Panc1 (cell line): Measurements from ENCODE around the gene PINLYP. TPM values are rescaled to one million over a fixed set of nuclear protein-coding genes. Genes with fewer than 3 reads are reported as not detected.

Experiments
- ATAC-seq: fragments of 200-7000 bp; cut with Tn5 transposase; 2 replicates; pipeline ENCODE4 v1.9.1; 2020; ENCODE audit warnings: mild to moderate bottlenecking, moderate library complexity
- BruUV-seq: library from RNA; stranded (reverse); fragments of 400-500 nt; replicated peaks from 2 replicates; lab custom pipeline; 2021; lab: Mats Ljungman, UMichigan
- CTCF ChIA-PET: fragments of 300-600 bp; sonication (Branson Sonifier 250); formaldehyde crosslinking; loops from one replicate; lab custom pipeline; 2022; ENCODE audit warnings: antibody characterized with exemption; lab: Charles Lee
- POLR2A ChIA-PET: fragments of 300-600 bp; sonication (Branson Sonifier 250); formaldehyde crosslinking; loops from one replicate; lab custom pipeline; 2022; ENCODE audit warnings: antibody characterized with exemption; lab: Charles Lee
- DNase-seq: peaks from one replicate; pipeline ENCODE4 v3.0.0-alpha.2; 2010; ENCODE audit warnings: low read depth, low spot score
- H3K27ac ChIP-seq: 2 replicates; pipeline ENCODE4 v1.5.1; 2011; ENCODE audit warnings: mild to moderate bottlenecking, low read length, inconsistent platforms
- H3K27me3 ChIP-seq: fragments of 200-500 bp; sonication (Bioruptor generic); 2 replicates; pipeline ENCODE4 v1.6.0; 2014; ENCODE audit warnings: low read length, inconsistent platforms; ENCODE audit not compliant: control insufficient read depth, insufficient read depth
- H3K36me3 ChIP-seq: fragments of 200-500 bp; sonication (Bioruptor generic); 2 replicates; pipeline ENCODE4 v1.5.1; 2014; ENCODE audit warnings: inconsistent platforms, mild to moderate bottlenecking, low read length, moderate library complexity; ENCODE audit not compliant: control insufficient read depth, insufficient read depth
- H3K4me1 ChIP-seq: 2 replicates; pipeline ENCODE4 v1.5.1; 2011; ENCODE audit warnings: inconsistent platforms, mild to moderate bottlenecking, low read length, moderate library complexity; ENCODE audit not compliant: control insufficient read depth, insufficient read depth
- H3K4me3 ChIP-seq, 2 experiments: 2 replicates each; pipeline ENCODE4 v1.5.1; 2011 to 2012; ENCODE audit warnings: low read depth in 2 of 2, low read length in 2 of 2, mild to moderate bottlenecking in 2 of 2, inconsistent platforms in 1 of 2, moderate library complexity in 1 of 2
- H3K9me3 ChIP-seq: fragments of 200-500 bp; sonication (Bioruptor generic); 2 replicates; pipeline ENCODE4 v1.5.1; 2014; ENCODE audit warnings: low read depth, mild to moderate bottlenecking, inconsistent platforms, low read length, moderate library complexity; ENCODE audit not compliant: control insufficient read depth, insufficient read depth
- POLR2AphosphoS5 ChIP-seq: IDR thresholded peaks from 2 replicates; pipeline ENCODE4 v1.6.1; 2012; ENCODE audit warnings: mild to moderate bottlenecking, low read depth, low read length, moderate library complexity
- REST ChIP-seq, 2 experiments: IDR thresholded peaks; 2 replicates each; pipeline ENCODE4 v1.6.1; 2011 to 2012; ENCODE audit warnings: low read depth in 2 of 2, control low read depth in 1 of 2, low read length in 1 of 2, mild to moderate bottlenecking in 1 of 2, moderate library complexity in 1 of 2; ENCODE audit not compliant: insufficient read depth in 1 of 2
- SIN3A ChIP-seq: IDR thresholded peaks from 2 replicates; pipeline ENCODE4 v1.6.1; 2012; ENCODE audit warnings: low read depth, mild to moderate bottlenecking, low read length, moderate library complexity, borderline replicate concordance; ENCODE audit not compliant: insufficient read depth
- TCF7L2 ChIP-seq: IDR thresholded peaks from 2 replicates; pipeline ENCODE4 v1.6.1; 2011; ENCODE audit warnings: mild to moderate bottlenecking, low read depth, low read length, inconsistent platforms
- in situ Hi-C: cut with HindIII; loops from 2 replicates; pipeline ENCODE4 v1.10.0; 2016; ENCODE audit warnings: low sequenced_read_pairs, low pct_unique_long_range_greater_than_20kb
- intact Hi-C: fragments of 100-400 bp; cut with micrococcal nuclease; formaldehyde crosslinking; loops from one replicate; pipeline ENCODE4 v1.10.0; 2022; ENCODE audit not compliant: unreplicated experiment
- total RNA-seq: library from RNA; stranded (reverse); gene quantifications from one replicate; pipeline ENCODE4 v1.2.1, GENCODE V29; 2021; ENCODE audit not compliant: unreplicated experiment
- TF ChIP-seq, protein P1 (sequence below): fragments of 450-650 bp; IDR thresholded peaks from 2 replicates; pipeline ENCODE4 v1.5.1; 2017; ENCODE audit warnings: mild to moderate bottlenecking

The PINLYP gene
- total RNA-seq, 1 experiment from 2014 or later = 0.21 TPM

DNA sequence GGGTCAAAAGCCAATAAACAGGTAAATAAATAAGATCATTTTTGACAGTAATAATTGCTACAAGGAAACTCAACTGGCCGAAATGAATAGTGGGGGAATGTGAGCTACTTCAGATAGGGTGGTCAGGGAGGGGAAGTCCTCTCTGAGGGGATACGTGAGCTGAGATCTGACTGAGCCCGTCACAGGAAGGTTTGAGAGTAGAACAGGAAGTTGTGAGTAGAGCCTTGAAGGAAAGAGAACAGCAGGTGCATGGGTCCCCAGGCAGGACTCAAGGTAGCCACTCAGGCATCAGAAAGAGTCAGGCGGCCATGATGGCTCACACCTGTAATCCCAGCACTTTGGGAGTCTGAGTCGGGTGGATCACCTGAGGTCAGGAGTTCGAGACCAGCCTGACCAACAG lies 14.1 kb downstream of the PINLYP start:
- H3K27ac ChIP-seq = no peak overlapping the region
- H3K4me3 ChIP-seq = no peak overlapping the region
- DNase-seq = no peak
- no peaks in the 10 kb centered on the region for H3K36me3 ChIP-seq
- POLR2A ChIA-PET = no interaction called here
- intact Hi-C loops (no loop called here), in situ Hi-C loops (no loop called here)
- CTCF ChIA-PET = interaction anchor here (0.6 kb wide), 1 partner anchor 54 kb away, joined by 3 read pairs; no protein-coding TSS in a partner anchor
- no TSS peak for BruUV-seq
- no peaks in the 10 kb centered on the region for H3K9me3 ChIP-seq
- no peak for ATAC-seq
- no peaks in the 10 kb centered on the region for H3K4me1 ChIP-seq
- TF ChIP-seq REST (IDR thresholded peaks at IDR 0.05; ENCODE audit: insufficient read depth in 1 of 2, low read depth in 2 of 2, low read length in 1 of 2) = no peak
- no peak for TF ChIP-seq POLR2AphosphoS5
- TF ChIP-seq TCF7L2 = no peak
- TF ChIP-seq, protein P1, sequence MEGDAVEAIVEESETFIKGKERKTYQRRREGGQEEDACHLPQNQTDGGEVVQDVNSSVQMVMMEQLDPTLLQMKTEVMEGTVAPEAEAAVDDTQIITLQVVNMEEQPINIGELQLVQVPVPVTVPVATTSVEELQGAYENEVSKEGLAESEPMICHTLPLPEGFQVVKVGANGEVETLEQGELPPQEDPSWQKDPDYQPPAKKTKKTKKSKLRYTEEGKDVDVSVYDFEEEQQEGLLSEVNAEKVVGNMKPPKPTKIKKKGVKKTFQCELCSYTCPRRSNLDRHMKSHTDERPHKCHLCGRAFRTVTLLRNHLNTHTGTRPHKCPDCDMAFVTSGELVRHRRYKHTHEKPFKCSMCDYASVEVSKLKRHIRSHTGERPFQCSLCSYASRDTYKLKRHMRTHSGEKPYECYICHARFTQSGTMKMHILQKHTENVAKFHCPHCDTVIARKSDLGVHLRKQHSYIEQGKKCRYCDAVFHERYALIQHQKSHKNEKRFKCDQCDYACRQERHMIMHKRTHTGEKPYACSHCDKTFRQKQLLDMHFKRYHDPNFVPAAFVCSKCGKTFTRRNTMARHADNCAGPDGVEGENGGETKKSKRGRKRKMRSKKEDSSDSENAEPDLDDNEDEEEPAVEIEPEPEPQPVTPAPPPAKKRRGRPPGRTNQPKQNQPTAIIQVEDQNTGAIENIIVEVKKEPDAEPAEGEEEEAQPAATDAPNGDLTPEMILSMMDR = no peak
- TF ChIP-seq SIN3A = no peak
- H3K27me3 ChIP-seq = no peaks in the 10 kb centered on the region

DNA sequence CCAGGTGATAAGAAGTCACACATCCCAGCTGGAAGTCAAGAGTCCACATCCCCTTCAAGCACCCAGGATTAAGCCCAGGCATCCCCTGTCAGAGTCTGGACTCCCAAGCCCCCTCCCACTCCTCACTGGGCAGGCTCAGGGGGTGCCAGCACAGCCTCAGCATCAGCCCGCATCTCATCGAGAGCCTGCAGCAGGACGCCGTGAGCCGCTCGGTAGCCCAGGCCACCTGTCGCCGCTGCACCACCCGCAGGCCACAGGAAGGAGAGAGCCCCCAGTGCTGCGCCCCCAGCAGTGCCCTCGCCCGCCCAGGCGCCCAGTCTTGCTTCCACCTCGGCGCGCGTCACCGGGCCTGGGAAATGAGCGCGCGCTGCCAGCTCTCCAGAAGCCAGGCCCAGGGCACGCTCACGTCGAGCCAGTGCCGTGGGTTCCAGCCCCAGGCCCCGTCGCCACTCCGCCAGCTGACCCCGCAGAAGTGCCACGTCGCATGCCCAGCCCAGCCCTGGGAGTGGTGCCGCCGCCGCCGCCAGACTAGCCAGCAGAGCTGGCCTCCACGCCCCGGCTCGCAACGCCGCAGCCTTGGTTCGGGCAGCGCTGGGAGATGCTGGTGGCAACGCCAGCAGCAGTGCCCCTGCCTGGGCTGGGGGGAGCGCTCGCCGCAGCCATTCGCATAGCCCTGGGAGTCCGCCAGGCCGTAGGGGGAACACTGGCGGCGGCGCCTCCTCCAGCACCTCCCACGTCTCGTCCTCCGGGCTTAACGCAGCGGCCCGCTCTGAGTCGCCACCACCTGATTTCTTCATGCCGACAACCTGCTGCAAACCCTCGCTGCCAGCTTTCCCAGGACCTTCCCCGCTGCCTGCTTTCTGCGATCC lies 16.5 kb downstream of the PINLYP start:
- ChIA-PET CTCF (no interaction called here), POLR2A (no interaction called here)
- Histone ChIP-seq H3K36me3 (peaks cover 6% of the 10 kb centered on the region; the same call in 1 of the 2 replicates), H3K27ac (no peak overlapping the region), H3K4me1 (no peaks in the 10 kb centered on the region), H3K4me3 (no peak overlapping the region), H3K9me3 (no peaks in the 10 kb centered on the region), H3K27me3 (no peaks in the 10 kb centered on the region)
- DNase-seq (no peak), ATAC-seq (no peak)
- in situ Hi-C loops (no loop called here), intact Hi-C loops (no loop called here)
- BruUV-seq = no TSS peak
- TF ChIP-seq REST (IDR thresholded peaks at IDR 0.05; ENCODE audit: insufficient read depth in 1 of 2, low read depth in 2 of 2, low read length in 1 of 2) = no peak
- no peak for TF ChIP-seq TCF7L2
- TF ChIP-seq POLR2AphosphoS5 = no peak
- TF ChIP-seq SIN3A = no peak
- TF ChIP-seq, protein P1 = no peak
